HepG2 (cell line): ENCODE measurements around the gene NEAT1. TPM values are rescaled to one million over a fixed set of nuclear protein-coding genes. Genes with fewer than 3 reads are reported as not detected.

Source experiments
- ARID3A ChIP-seq: IDR thresholded peaks from 2 replicates; pipeline ENCODE4 v1.6.1; 2012; ENCODE audit warnings: low read depth, low read length, improper control_type of control experiment
- CERS6 ChIP-seq: sonication (generic); formaldehyde crosslinking; IDR thresholded peaks from 2 replicates; pipeline ENCODE4 v1.5.0; 2020; ENCODE audit warnings: missing genetic modification reagents
- DMAP1 ChIP-seq: IDR thresholded peaks from 2 replicates; pipeline ENCODE4 v1.6.1; 2016
- E2F1 ChIP-seq: sonication (generic); formaldehyde crosslinking; IDR thresholded peaks from 2 replicates; pipeline ENCODE4 v1.5.0; 2020; ENCODE audit warnings: missing genetic modification reagents
- PAWR ChIP-seq: sonication (generic); formaldehyde crosslinking; IDR thresholded peaks from 2 replicates; pipeline ENCODE4 v1.4.0; 2020; ENCODE audit warnings: missing genetic modification reagents, mild to moderate bottlenecking, borderline replicate concordance
- RERE ChIP-seq: IDR thresholded peaks from 2 replicates; pipeline ENCODE4 v1.6.1; 2016; ENCODE audit warnings: low read depth, missing genetic modification reagents, missing compliant biosample characterization
- ZNF10 ChIP-seq: sonication (generic); formaldehyde crosslinking; IDR thresholded peaks from 2 replicates; pipeline ENCODE4 v1.4.0; 2020; ENCODE audit warnings: mild to moderate bottlenecking, low read depth, missing genetic modification reagents, borderline replicate concordance
- ZNF597 ChIP-seq: sonication (generic); formaldehyde crosslinking; IDR thresholded peaks from 2 replicates; pipeline ENCODE4 v1.5.0; 2020; ENCODE audit warnings: missing genetic modification reagents
- ZNF891 ChIP-seq: sonication (generic); formaldehyde crosslinking; IDR thresholded peaks from 2 replicates; pipeline ENCODE4 v1.5.0; 2020; ENCODE audit warnings: mild to moderate bottlenecking, missing genetic modification reagents
- ZSCAN21 ChIP-seq: sonication (generic); formaldehyde crosslinking; IDR thresholded peaks from 2 replicates; pipeline ENCODE4 v1.8.0; 2022; ENCODE audit warnings: mild to moderate bottlenecking, missing genetic modification reagents, moderate library complexity, borderline replicate concordance
- ZSCAN29 ChIP-seq: sonication (generic); formaldehyde crosslinking; conservative IDR thresholded peaks from 2 replicates; pipeline ENCODE4 v1.4.0; 2020; ENCODE audit warnings: mild to moderate bottlenecking, missing genetic modification reagents
- polyA plus RNA-seq, 8 experiments: library from polyadenylated mRNA; depleted of rRNA in 3 of 8; stranded (reverse) in 7 of 8; unstranded in 1 of 8; fragments of >200 nt; fragmentation: Illumina TruSeq in 4 of 8; extraction: Trizol in 4 of 8; gene quantifications; 2 replicates each; pipeline versions ENCODE4 v1.2.1 to v1.2.3, GENCODE V29; 2011 to 2016; ENCODE audit warnings: low read depth in 4 of 8, missing spikeins in 1 of 8, mixed read lengths in 1 of 8; ENCODE audit not compliant: insufficient read depth in 1 of 8
- total RNA-seq, 5 experiments: library from RNA; depleted of rRNA; stranded (reverse); fragments of >200 nt; fragmentation: Illumina TruSeq; extraction: Trizol; gene quantifications; 2 replicates each; pipeline ENCODE4 v1.2.3, GENCODE V29; 2016; ENCODE audit warnings: low read depth in 1 of 5

NEAT1 gene
- total and polyA plus RNA-seq, 2 of the 13 experiments (the other 11 are each of a cell fraction or from before 2014, with no cell fraction given): 20.5 to 41.2 TPM

- TF ChIP-seq PAWR (CRISPR knock-in tag): no peak
- no peak for TF ChIP-seq ARID3A
- no peak for TF ChIP-seq RERE (CRISPR knock-in tag)
- no peak for TF ChIP-seq CERS6 (CRISPR knock-in tag)
- no peak for TF ChIP-seq ZSCAN29
- TF ChIP-seq ZNF891 (CRISPR knock-in tag): no peak
- no peak; the same call in 1 of the 2 replicates for TF ChIP-seq ZSCAN21 (CRISPR knock-in tag)
- TF ChIP-seq ZNF10 (CRISPR knock-in tag): no peak
- no peak for TF ChIP-seq ZNF597 (CRISPR knock-in tag)
- no peak for TF ChIP-seq DMAP1 (CRISPR knock-in tag)
- TF ChIP-seq E2F1 (CRISPR knock-in tag): no peak
Measured at GRCh38 chr11:65425971-65426838, 3.6 kb downstream of the NEAT1 start (continued).
